Astrocyte (in vitro differentiated cells and primary cell): ENCODE results near the gene EMX1. TPM values are rescaled to one million over a fixed set of nuclear protein-coding genes. Genes with fewer than 3 reads are reported as not detected.

Experiments used
- DNase-seq: peaks from one replicate; pipeline ENCODE4 v3.0.0-alpha.2; 2010; ENCODE audit warnings: low read depth
- FAIRE-seq: peaks from 2 replicates; lab custom pipeline; 2011; peaks lifted over from hg19 to GRCh38; lab: Jason Lieb, UNC
- H2AFZ ChIP-seq: 2 replicates; pipeline ENCODE4 v1.6.0; 2012; ENCODE audit warnings: low read depth, low read length, inconsistent platforms
- H3K27ac ChIP-seq: 2 replicates; pipeline ENCODE4 v1.5.1; 2011; ENCODE audit warnings: low read depth, low read length, inconsistent platforms
- H3K27me3 ChIP-seq: 2 replicates; pipeline ENCODE4 v1.6.0; 2011; ENCODE audit warnings: low read length, inconsistent platforms; ENCODE audit not compliant: insufficient read depth
- H3K36me3 ChIP-seq: 2 replicates; pipeline ENCODE4 v1.5.1; 2011; ENCODE audit warnings: low read length, inconsistent platforms; ENCODE audit not compliant: insufficient read depth
- H3K4me1 ChIP-seq: 2 replicates; pipeline ENCODE4 v1.5.1; 2011; ENCODE audit warnings: low read length, inconsistent platforms; ENCODE audit not compliant: insufficient read depth
- H3K4me2 ChIP-seq: 2 replicates; pipeline ENCODE4 v1.6.0; 2012; ENCODE audit warnings: low read length, inconsistent platforms
- H3K4me3 ChIP-seq: 2 replicates; pipeline ENCODE4 v1.5.1; 2011; ENCODE audit warnings: low read depth, mild to moderate bottlenecking, low read length, inconsistent platforms; ENCODE audit not compliant: insufficient read depth
- H3K79me2 ChIP-seq: 2 replicates; pipeline ENCODE4 v1.6.0; 2012; ENCODE audit warnings: mild to moderate bottlenecking, low read length, inconsistent platforms; ENCODE audit not compliant: insufficient read depth
- H3K9ac ChIP-seq: 2 replicates; pipeline ENCODE4 v1.6.0; 2012; ENCODE audit warnings: mild to moderate bottlenecking, low read length, inconsistent platforms
- H3K9me3 ChIP-seq: 2 replicates; pipeline ENCODE4 v1.5.1; 2012; ENCODE audit warnings: low read depth, mild to moderate bottlenecking, low read length, inconsistent platforms; ENCODE audit not compliant: insufficient read depth
- H4K20me1 ChIP-seq: 2 replicates; pipeline ENCODE4 v1.6.0; 2012; ENCODE audit warnings: low read length, inconsistent platforms; ENCODE audit not compliant: insufficient read depth
- H3K27ac Mint-ChIP-seq: one replicate; pipeline ENCODE4 v1.8.0; 2021; ENCODE audit warnings: mild to moderate bottlenecking, mixed read lengths; ENCODE audit not compliant: unreplicated experiment
- H3K27me3 Mint-ChIP-seq: one replicate; pipeline ENCODE4 v1.8.0; 2021; ENCODE audit warnings: low read depth, mixed read lengths; ENCODE audit not compliant: unreplicated experiment
- H3K36me3 Mint-ChIP-seq: one replicate; pipeline ENCODE4 v1.8.0; 2021; ENCODE audit warnings: low read depth, mixed read lengths; ENCODE audit not compliant: unreplicated experiment
- H3K4me1 Mint-ChIP-seq: one replicate; pipeline ENCODE4 v1.8.0; 2021; ENCODE audit warnings: low read depth, mixed read lengths; ENCODE audit not compliant: unreplicated experiment
- H3K4me3 Mint-ChIP-seq: one replicate; pipeline ENCODE4 v1.8.0; 2021; ENCODE audit warnings: mild to moderate bottlenecking, moderate library complexity, mixed read lengths; ENCODE audit not compliant: unreplicated experiment
- H3K9me3 Mint-ChIP-seq: one replicate; pipeline ENCODE4 v1.8.0; 2021; ENCODE audit warnings: mild to moderate bottlenecking, mixed read lengths; ENCODE audit not compliant: unreplicated experiment
- EZH2 ChIP-seq: IDR thresholded peaks from 2 replicates; pipeline ENCODE4 v1.6.1; 2012; ENCODE audit warnings: mild to moderate bottlenecking, low read length, inconsistent platforms; ENCODE audit not compliant: insufficient read depth
- total RNA-seq: library from RNA; stranded (reverse); gene quantifications from 2 replicates; pipeline ENCODE4 v1.2.1, GENCODE V29; 2021
- TF ChIP-seq, protein P1 (sequence below): IDR thresholded peaks from 2 replicates; pipeline ENCODE4 v1.5.1; 2011; ENCODE audit warnings: low read depth, mild to moderate bottlenecking, inconsistent platforms, low read length, moderate library complexity; ENCODE audit not compliant: insufficient read depth

Gene EMX1
- total RNA-seq, 1 donor from 2014 or later = 0.48 TPM

DNA sequence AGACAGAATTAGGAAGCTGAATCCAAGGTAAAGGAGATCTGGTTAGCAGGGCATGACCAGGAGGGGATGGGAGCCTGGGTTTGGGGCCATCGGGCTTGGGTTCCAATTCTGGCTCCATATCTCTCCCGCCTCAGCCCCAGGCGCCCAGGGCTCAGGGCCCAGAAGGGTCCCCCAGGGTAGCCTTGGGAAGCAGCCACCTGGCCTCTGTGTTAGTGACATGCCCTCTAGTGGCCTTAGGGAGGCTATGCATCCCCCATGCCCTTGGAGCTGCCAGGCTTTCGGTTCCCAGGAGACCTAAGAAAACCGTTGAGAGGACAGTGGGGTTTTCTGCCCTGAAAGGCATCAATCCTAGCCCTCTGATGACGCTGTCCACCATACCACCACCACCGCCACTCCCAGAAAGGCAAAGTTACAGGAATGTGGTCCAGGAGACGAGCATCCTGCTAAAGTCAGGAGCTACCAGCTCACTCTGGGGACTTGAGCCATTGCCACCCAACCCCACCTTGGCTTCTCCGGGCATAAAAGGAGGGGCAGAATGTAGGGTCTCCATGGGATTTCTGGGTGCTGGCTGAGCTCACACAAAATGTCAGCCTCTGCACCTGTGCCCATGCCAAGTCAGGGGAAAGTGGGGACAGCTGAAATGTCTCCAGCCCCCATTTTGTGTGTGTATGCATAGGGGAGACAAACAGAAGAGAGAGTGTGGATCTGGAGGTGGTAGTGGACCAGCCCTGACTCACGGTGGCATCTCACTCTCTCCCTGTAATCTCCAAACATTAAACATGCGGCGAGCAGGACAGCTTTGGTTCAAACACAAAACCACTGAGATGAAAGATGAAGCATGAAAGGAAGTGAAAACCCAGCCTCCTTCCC, 56.5 kb downstream of the EMX1 start:
- H3K4me1 Mint-ChIP-seq = peaks cover 8% of the 10 kb centered on the region
- H3K27ac Mint-ChIP-seq = no peak overlapping the region
- peaks cover 13% of the 10 kb centered on the region for H3K27me3 Mint-ChIP-seq
- peaks cover 3% of the 10 kb centered on the region for H3K36me3 Mint-ChIP-seq
- no peak overlapping the region for H2AFZ ChIP-seq
- H3K4me3 ChIP-seq = no peak overlapping the region
- no peaks in the 10 kb centered on the region for H3K36me3 ChIP-seq
- no peak overlapping the region for H3K4me2 ChIP-seq
- H3K4me3 Mint-ChIP-seq = no peak overlapping the region
- no peaks in the 10 kb centered on the region for H3K4me1 ChIP-seq
- H4K20me1 ChIP-seq = peaks cover 13% of the 10 kb centered on the region
- H3K9me3 ChIP-seq = no peaks in the 10 kb centered on the region
- DNase-seq = peak; percentile 9
- H3K27me3 ChIP-seq = no peaks in the 10 kb centered on the region
- H3K9me3 Mint-ChIP-seq = no peaks in the 10 kb centered on the region
- H3K9ac ChIP-seq = no peak overlapping the region
- TF ChIP-seq, protein P1, sequence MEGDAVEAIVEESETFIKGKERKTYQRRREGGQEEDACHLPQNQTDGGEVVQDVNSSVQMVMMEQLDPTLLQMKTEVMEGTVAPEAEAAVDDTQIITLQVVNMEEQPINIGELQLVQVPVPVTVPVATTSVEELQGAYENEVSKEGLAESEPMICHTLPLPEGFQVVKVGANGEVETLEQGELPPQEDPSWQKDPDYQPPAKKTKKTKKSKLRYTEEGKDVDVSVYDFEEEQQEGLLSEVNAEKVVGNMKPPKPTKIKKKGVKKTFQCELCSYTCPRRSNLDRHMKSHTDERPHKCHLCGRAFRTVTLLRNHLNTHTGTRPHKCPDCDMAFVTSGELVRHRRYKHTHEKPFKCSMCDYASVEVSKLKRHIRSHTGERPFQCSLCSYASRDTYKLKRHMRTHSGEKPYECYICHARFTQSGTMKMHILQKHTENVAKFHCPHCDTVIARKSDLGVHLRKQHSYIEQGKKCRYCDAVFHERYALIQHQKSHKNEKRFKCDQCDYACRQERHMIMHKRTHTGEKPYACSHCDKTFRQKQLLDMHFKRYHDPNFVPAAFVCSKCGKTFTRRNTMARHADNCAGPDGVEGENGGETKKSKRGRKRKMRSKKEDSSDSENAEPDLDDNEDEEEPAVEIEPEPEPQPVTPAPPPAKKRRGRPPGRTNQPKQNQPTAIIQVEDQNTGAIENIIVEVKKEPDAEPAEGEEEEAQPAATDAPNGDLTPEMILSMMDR = peak; percentile 82
- TF ChIP-seq EZH2 = no peak
- no peak for FAIRE-seq
- no peaks in the 10 kb centered on the region for H3K79me2 ChIP-seq
- H3K27ac ChIP-seq = no peak overlapping the region

DNA sequence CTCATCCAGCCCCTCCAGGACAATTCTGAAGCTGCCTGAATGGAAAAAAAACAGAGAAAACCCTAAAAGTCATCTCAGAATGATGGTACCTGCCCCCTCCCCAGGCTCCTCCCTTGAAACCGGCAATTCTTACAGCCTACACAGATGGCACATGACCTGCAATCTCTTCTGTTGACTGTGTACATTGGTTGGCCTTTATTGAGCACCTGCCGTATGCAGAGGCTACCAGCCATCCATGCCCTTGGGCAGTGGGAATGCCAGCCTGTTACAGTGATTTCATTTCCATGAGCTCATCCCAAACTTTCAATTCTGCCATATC, 57.1 kb downstream of the EMX1 start:
- Mint-ChIP-seq H3K27me3 (peaks cover 13% of the 10 kb centered on the region), H3K4me1 (peaks cover 8% of the 10 kb centered on the region), H3K4me3 (no peak overlapping the region), H3K36me3 (peaks cover 3% of the 10 kb centered on the region), H3K27ac (no peak overlapping the region), H3K9me3 (no peaks in the 10 kb centered on the region)
- H2AFZ ChIP-seq = no peak overlapping the region
- no peaks in the 10 kb centered on the region for H3K27me3 ChIP-seq
- H3K4me3 ChIP-seq = no peak overlapping the region
- H3K4me2 ChIP-seq = no peak overlapping the region
- no peaks in the 10 kb centered on the region for H3K79me2 ChIP-seq
- peaks cover 13% of the 10 kb centered on the region for H4K20me1 ChIP-seq
- DNase-seq (no peak), FAIRE-seq (no peak)
- H3K9me3 ChIP-seq = no peaks in the 10 kb centered on the region
- H3K9ac ChIP-seq = no peak overlapping the region
- H3K36me3 ChIP-seq = no peaks in the 10 kb centered on the region
- TF ChIP-seq EZH2 = no peak
- TF ChIP-seq, protein P1 = no peak
- H3K4me1 ChIP-seq = no peaks in the 10 kb centered on the region
- no peak overlapping the region for H3K27ac ChIP-seq

DNA sequence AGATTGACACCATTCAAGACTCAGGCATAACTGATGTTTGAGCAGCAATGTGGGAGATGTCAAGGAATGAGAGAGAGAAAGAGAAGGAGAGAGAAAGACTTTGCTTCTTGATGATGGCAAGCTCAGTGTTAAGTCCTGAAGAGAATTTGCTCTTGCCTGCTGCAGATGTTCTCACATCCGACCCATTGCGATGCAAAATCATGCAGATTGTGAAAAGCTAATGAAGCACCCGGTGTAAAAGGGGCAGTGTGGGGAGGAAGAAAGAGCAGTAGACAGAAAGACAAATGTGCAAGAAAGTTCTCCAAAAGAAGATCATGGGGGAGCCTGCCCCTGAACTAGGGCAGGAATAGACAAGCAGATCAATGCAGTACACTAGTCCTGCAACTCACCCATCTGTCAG, 57.7 kb downstream of the EMX1 start:
- TF ChIP-seq EZH2 = no peak
- peaks cover 13% of the 10 kb centered on the region for H3K27me3 Mint-ChIP-seq
- Histone ChIP-seq H3K4me2 (no peak overlapping the region), H3K27ac (no peak overlapping the region), H4K20me1 (peaks cover 15% of the 10 kb centered on the region), H3K9ac (no peak overlapping the region), H3K36me3 (no peaks in the 10 kb centered on the region), H2AFZ (no peak overlapping the region), H3K9me3 (no peaks in the 10 kb centered on the region), H3K4me3 (no peak overlapping the region), H3K79me2 (no peaks in the 10 kb centered on the region), H3K4me1 (no peaks in the 10 kb centered on the region), H3K27me3 (no peaks in the 10 kb centered on the region)
- no peak overlapping the region for H3K27ac Mint-ChIP-seq
- no peaks in the 10 kb centered on the region for H3K9me3 Mint-ChIP-seq
- H3K4me3 Mint-ChIP-seq = no peak overlapping the region
- FAIRE-seq (no peak), DNase-seq (no peak)
- peaks cover 9% of the 10 kb centered on the region for H3K4me1 Mint-ChIP-seq
- H3K36me3 Mint-ChIP-seq = peaks cover 3% of the 10 kb centered on the region
